Endothelial cell of umbilical vein (primary cell): ENCODE results near the gene PKD2L1. TPM values are rescaled to one million over a fixed set of nuclear protein-coding genes. Genes with fewer than 3 reads are reported as not detected.

Source experiments
- BruUV-seq: library from RNA; stranded (reverse); fragments of 400-500 nt; replicated peaks from 2 replicates; lab custom pipeline; 2021; lab: Mats Ljungman, UMichigan
- CTCF ChIA-PET: fragments of 300-600, 350-600 bp; sonication (Branson Sonifier 250); formaldehyde crosslinking; loops from one replicate; lab custom pipeline; 2021; ENCODE audit warnings: antibody characterized with exemption, inconsistent platforms; lab: Charles Lee
- POLR2A ChIA-PET: fragments of 300-600, 350-600 bp; sonication (Branson Sonifier 250); formaldehyde crosslinking; loops from one replicate; lab custom pipeline; 2021; ENCODE audit warnings: antibody characterized with exemption, inconsistent platforms; lab: Charles Lee
- DNase-seq: peaks from one replicate; pipeline ENCODE4 v3.0.0-alpha.2; 2011; ENCODE audit warnings: low read depth, low spot score
- FAIRE-seq: peaks from 2 replicates; lab custom pipeline; 2011; peaks lifted over from hg19 to GRCh38; lab: Jason Lieb, UNC
- H2AFZ ChIP-seq: 2 replicates; pipeline ENCODE4 v1.6.0; 2012; ENCODE audit warnings: low read depth, low read length, control low read depth, inconsistent platforms
- H3K27ac ChIP-seq: 2 replicates; pipeline ENCODE4 v1.5.1; 2011; ENCODE audit warnings: low read depth, mild to moderate bottlenecking, control low read depth, low read length, moderate library complexity; ENCODE audit not compliant: insufficient read depth
- H3K27me3 ChIP-seq, 2 experiments: 2 replicates each; pipeline versions ENCODE4 v1.6.0 to v1.6.1; 2011; ENCODE audit warnings: low read length in 2 of 2, mixed read lengths in 1 of 2; ENCODE audit not compliant: control insufficient read depth in 2 of 2, insufficient read depth in 2 of 2
- H3K36me3 ChIP-seq, 2 experiments: 2 replicates in 1 of 2; 3 replicates in 1 of 2; pipeline ENCODE4 v1.5.1; 2011; ENCODE audit warnings: low read length in 2 of 2, mild to moderate bottlenecking in 1 of 2, moderate library complexity in 1 of 2; ENCODE audit not compliant: control insufficient read depth in 2 of 2, insufficient read depth in 2 of 2; ENCODE audit errors: extremely low read depth in 1 of 2
- H3K4me1 ChIP-seq: 3 replicates; pipeline ENCODE4 v1.5.1; 2011; ENCODE audit warnings: mild to moderate bottlenecking, low read length; ENCODE audit not compliant: control insufficient read depth, insufficient read depth; ENCODE audit errors: extremely low read depth
- H3K4me2 ChIP-seq: 2 replicates; pipeline ENCODE4 v1.6.1; 2011; ENCODE audit warnings: low read length, control low read depth, mixed read lengths; ENCODE audit not compliant: insufficient read depth
- H3K4me3 ChIP-seq, 3 experiments: fragments of 200-600 bp in 1 of 3; sonication (generic), shearing (Covaris generic) in 1 of 3; replicated peaks in 1 of 3; 2 replicates each; pipeline ENCODE4 v1.5.1; 2011 to 2016; ENCODE audit warnings: control low read depth in 3 of 3, low read length in 3 of 3, mild to moderate bottlenecking in 2 of 3, inconsistent platforms in 1 of 3, low read depth in 1 of 3, moderate library complexity in 1 of 3; ENCODE audit not compliant: insufficient read depth in 1 of 3
- H3K79me2 ChIP-seq: 2 replicates; pipeline ENCODE4 v1.6.0; 2012; ENCODE audit warnings: low read length, inconsistent platforms; ENCODE audit not compliant: control insufficient read depth, insufficient read depth
- H3K9ac ChIP-seq: replicated peaks from 2 replicates; pipeline ENCODE3; 2011; ENCODE audit warnings: low read length, control low read depth; ENCODE audit not compliant: insufficient read depth; ENCODE audit errors: extremely low read depth
- H3K9me1 ChIP-seq: replicated peaks from 3 replicates; pipeline ENCODE4 v1.6.0; 2011; ENCODE audit warnings: mild to moderate bottlenecking, low read length; ENCODE audit not compliant: control insufficient read depth, insufficient read depth; ENCODE audit errors: extremely low read depth
- H3K9me3 ChIP-seq: replicated peaks from 2 replicates; pipeline ENCODE4 v1.5.1; 2012; ENCODE audit warnings: low read length, inconsistent platforms; ENCODE audit not compliant: control insufficient read depth, insufficient read depth
- H4K20me1 ChIP-seq: replicated peaks from 2 replicates; pipeline ENCODE3; 2011; ENCODE audit warnings: mild to moderate bottlenecking, low read length; ENCODE audit not compliant: control insufficient read depth, insufficient read depth; ENCODE audit errors: extremely low read depth
- EZH2 ChIP-seq: IDR thresholded peaks from 2 replicates; pipeline ENCODE4 v1.6.1; 2012; ENCODE audit warnings: borderline replicate concordance, low read depth, mild to moderate bottlenecking, moderate library complexity, low read length, inconsistent platforms; ENCODE audit not compliant: severe bottlenecking
- FOS ChIP-seq: IDR thresholded peaks from 2 replicates; pipeline ENCODE4 v1.6.1; 2011; ENCODE audit warnings: mild to moderate bottlenecking, low read length, moderate library complexity, borderline replicate concordance; ENCODE audit not compliant: insufficient read depth
- GATA2 ChIP-seq: IDR thresholded peaks from 2 replicates; pipeline ENCODE4 v1.7.0; 2011; ENCODE audit warnings: low read depth, mild to moderate bottlenecking, moderate library complexity, mixed read lengths, low read length; ENCODE audit not compliant: insufficient read length, insufficient read depth
- JUN ChIP-seq: IDR thresholded peaks from 2 replicates; pipeline ENCODE4 v1.6.1; 2011; ENCODE audit warnings: borderline replicate concordance, low read depth; ENCODE audit not compliant: insufficient read length, insufficient read depth
- MYC ChIP-seq: IDR thresholded peaks from one replicate; pipeline ENCODE4 v1.6.1; 2011; ENCODE audit warnings: mild to moderate bottlenecking, low read depth, low read length
- POLR2A ChIP-seq: IDR thresholded peaks from 2 replicates; pipeline ENCODE4 v1.6.1; 2012; ENCODE audit warnings: low read depth, mild to moderate bottlenecking, control low read depth, low read length
- POLR2AphosphoS5 ChIP-seq: IDR thresholded peaks from 2 replicates; pipeline ENCODE4 v1.6.1; 2012; ENCODE audit warnings: low read depth, mild to moderate bottlenecking, control low read depth, low read length, moderate library complexity; ENCODE audit not compliant: insufficient read depth
- dilution Hi-C: fragments of 300-500 bp; cut with MboI; formaldehyde crosslinking; loops from one replicate; pipeline ENCODE4 v1.15.0; 2019; ENCODE audit warnings: low sequenced_read_pairs; ENCODE audit not compliant: extremely low pct_ligation_motif_present
- intact Hi-C: fragments of 100-400 bp; cut with micrococcal nuclease; formaldehyde crosslinking; loops from one replicate; pipeline ENCODE4 v1.10.0; 2022
- polyA plus RNA-seq, 4 experiments: library from polyadenylated mRNA; depleted of rRNA in 3 of 4; stranded (reverse) in 3 of 4; unstranded in 1 of 4; fragments of >200 nt; gene quantifications; 2 replicates each; pipeline versions ENCODE4 v1.2.1 to v1.2.3, GENCODE V29; 2011 to 2012; ENCODE audit warnings: missing spikeins in 1 of 4
- total RNA-seq: library from RNA; stranded (reverse); gene quantifications from 2 replicates; pipeline ENCODE4 v1.2.3, GENCODE V29; 2021
- TF ChIP-seq, protein P1 (sequence below), 2 donors: IDR thresholded peaks; 1 replicate in 1 of 2; 2 replicates in 1 of 2; pipeline ENCODE4 v1.5.1; 2011; ENCODE audit warnings: low read length in 2 of 2, mild to moderate bottlenecking in 2 of 2, moderate library complexity in 2 of 2, control low read depth in 1 of 2, inconsistent platforms in 1 of 2, low read depth in 1 of 2; ENCODE audit not compliant: insufficient read depth in 1 of 2; ENCODE audit errors: extremely low read depth in 1 of 2

Gene PKD2L1
- total and polyA plus RNA-seq, 2 donors (not counting 3 experiments of a cell fraction or from before 2014, with no cell fraction given) = not detected

GRCh38 chr10:100362570-100363496 is 32.8 kb upstream of the PKD2L1 start:
- POLR2A ChIA-PET = no interaction called here
- no peak overlapping the region for H3K4me3 ChIP-seq

DNA sequence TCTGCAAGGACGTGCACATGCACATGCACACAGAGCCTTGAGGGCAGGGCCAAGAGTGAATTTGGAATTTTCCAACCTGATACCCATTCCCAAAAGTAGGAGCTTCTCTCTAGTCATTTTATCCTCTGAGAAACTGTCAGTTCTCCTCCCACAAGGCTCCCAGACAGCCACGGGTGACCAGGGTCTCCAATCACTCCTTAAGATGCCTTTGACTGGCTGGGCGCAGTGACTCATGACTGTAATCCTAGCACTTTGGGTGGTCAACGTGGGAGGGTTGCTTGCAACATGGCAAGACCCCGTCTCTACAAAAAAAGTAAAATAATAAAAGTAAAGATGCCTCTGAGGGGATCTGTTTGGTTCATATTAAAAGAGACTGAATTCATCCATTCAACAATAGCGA is 30.2 kb upstream of the PKD2L1 start:
- no peaks in the 10 kb centered on the region for H3K9me3 ChIP-seq
- H3K9me1 ChIP-seq = no peaks in the 10 kb centered on the region
- no peak overlapping the region for H3K27ac ChIP-seq
- no peak overlapping the region for H3K9ac ChIP-seq
- H4K20me1 ChIP-seq = no peaks in the 10 kb centered on the region
- ChIA-PET POLR2A (interaction anchor here (0.8 kb wide), 1 partner anchor 11 kb away, joined by 3 read pairs; no protein-coding TSS in a partner anchor), CTCF (interaction anchor here (1.2 to 1.8 kb wide), 3 partner anchors 13 to 149 kb away, joined by 4 to 10 read pairs (median 5); no protein-coding TSS in a partner anchor)
- H3K4me1 ChIP-seq = peaks cover 59% of the 10 kb centered on the region
- peaks cover 10 to 26% of the 10 kb centered on the region in 2 experiments for H3K36me3 ChIP-seq
- intact Hi-C loops (no loop called here), dilution Hi-C loops (no loop called here)
- DNase-seq = no peak
- no TSS peak for BruUV-seq
- H3K4me2 ChIP-seq = no peak overlapping the region
- no peaks in the 10 kb centered on the region for H3K27me3 ChIP-seq
- no peak overlapping the region for H3K4me3 ChIP-seq
- H2AFZ ChIP-seq = no peak overlapping the region
- peaks cover 31% of the 10 kb centered on the region for H3K79me2 ChIP-seq
- FAIRE-seq = no peak
- TF ChIP-seq MYC = no peak
- no peak for TF ChIP-seq FOS
- TF ChIP-seq, protein P1, sequence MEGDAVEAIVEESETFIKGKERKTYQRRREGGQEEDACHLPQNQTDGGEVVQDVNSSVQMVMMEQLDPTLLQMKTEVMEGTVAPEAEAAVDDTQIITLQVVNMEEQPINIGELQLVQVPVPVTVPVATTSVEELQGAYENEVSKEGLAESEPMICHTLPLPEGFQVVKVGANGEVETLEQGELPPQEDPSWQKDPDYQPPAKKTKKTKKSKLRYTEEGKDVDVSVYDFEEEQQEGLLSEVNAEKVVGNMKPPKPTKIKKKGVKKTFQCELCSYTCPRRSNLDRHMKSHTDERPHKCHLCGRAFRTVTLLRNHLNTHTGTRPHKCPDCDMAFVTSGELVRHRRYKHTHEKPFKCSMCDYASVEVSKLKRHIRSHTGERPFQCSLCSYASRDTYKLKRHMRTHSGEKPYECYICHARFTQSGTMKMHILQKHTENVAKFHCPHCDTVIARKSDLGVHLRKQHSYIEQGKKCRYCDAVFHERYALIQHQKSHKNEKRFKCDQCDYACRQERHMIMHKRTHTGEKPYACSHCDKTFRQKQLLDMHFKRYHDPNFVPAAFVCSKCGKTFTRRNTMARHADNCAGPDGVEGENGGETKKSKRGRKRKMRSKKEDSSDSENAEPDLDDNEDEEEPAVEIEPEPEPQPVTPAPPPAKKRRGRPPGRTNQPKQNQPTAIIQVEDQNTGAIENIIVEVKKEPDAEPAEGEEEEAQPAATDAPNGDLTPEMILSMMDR (IDR thresholded peaks at IDR 0.05; ENCODE audit: extremely low read depth in 1 of 2, insufficient read depth in 1 of 2, low read depth in 1 of 2, low read length in 2 of 2) = no peak
- no peak for TF ChIP-seq GATA2
- no peak for TF ChIP-seq EZH2
- no peak for TF ChIP-seq JUN
- no peak for TF ChIP-seq POLR2AphosphoS5
- no peak for TF ChIP-seq POLR2A

More at GRCh38 chr10:100362570-100363496, 32.8 kb upstream of the PKD2L1 start:
- Histone ChIP-seq H3K36me3 (peaks cover 0 to 15% of the 10 kb centered on the region in 2 experiments), H4K20me1 (no peaks in the 10 kb centered on the region), H2AFZ (no peak overlapping the region), H3K4me2 (no peak overlapping the region), H3K27ac (no peak overlapping the region), H3K9ac (no peak overlapping the region), H3K9me3 (no peaks in the 10 kb centered on the region), H3K27me3 (no peaks in the 10 kb centered on the region), H3K9me1 (no peaks in the 10 kb centered on the region), H3K79me2 (peaks cover 9% of the 10 kb centered on the region), H3K4me1 (peaks cover 41% of the 10 kb centered on the region)
- no peak for DNase-seq
- dilution Hi-C loops (no loop called here), intact Hi-C loops (no loop called here)
- no peak for FAIRE-seq
- CTCF ChIA-PET = interaction anchor here (1.0 to 1.9 kb wide), 4 partner anchors 11 to 20 kb away, joined by 3 to 7 read pairs (median 4); no protein-coding TSS in a partner anchor
- TF ChIP-seq EZH2 (no peak), JUN (no peak), GATA2 (no peak)
- no TSS peak for BruUV-seq
